GM18868 (cell line): Measurements from ENCODE around the gene SUPT5H.

Experiments
- ATAC-seq: cut with Tn5 transposase; IDR thresholded peaks from one replicate; pipeline ENCODE4 v1.9.1; 2021; ENCODE audit warnings: mild to moderate bottlenecking, moderate library complexity; ENCODE audit not compliant: unreplicated experiment

The SUPT5H gene

DNA sequence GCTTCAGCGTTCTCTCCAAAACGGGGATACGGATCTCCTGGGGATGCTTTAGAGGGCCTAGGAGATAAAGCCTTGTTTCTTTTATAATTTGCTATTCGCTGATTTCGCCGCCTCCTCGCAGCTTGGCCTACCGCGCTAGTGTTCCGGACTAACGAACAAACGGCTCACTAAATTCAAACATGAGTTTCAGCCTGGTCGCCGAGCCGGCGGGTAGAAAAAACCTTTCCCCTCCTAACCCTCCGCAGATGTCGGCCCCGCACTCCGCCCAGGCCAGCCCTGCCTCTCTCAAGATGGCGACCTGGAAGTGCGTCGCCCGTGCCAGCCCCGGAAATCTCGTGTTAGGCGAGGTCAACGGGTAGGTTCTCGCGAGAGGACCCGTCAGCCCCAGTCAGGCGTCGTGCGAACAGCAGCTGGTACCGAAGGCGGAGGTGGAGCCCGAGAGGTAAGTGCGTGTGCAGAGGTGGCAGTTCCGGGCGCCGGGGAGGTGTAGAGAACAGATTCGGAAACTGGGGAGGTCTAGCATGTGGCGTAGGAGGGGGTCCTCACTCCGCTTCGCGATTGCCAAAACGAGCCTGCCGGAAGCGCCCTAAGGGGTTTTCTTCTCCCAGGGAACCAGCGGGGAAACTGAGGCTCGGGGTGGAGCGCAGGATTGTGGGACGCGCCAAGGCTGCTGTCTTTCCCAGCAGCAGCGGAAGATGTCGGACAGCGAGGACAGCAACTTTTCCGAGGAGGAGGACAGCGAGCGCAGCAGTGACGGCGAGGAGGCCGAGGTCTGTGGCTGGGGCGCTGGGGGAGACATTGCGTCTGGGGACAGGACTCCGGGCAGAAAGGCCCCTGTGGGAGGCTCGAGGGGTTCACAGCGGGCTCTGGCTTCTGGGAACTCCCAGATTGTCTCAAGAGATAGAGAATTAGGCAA is at the start of gene SUPT5H:
Gene SUPT5H (plus strand): TSS at position 387 of the 916 bp plus-strand sequence. CDS start 309 bp downstream, at position 696.
- peak; percentile 80 for ATAC-seq

DNA sequence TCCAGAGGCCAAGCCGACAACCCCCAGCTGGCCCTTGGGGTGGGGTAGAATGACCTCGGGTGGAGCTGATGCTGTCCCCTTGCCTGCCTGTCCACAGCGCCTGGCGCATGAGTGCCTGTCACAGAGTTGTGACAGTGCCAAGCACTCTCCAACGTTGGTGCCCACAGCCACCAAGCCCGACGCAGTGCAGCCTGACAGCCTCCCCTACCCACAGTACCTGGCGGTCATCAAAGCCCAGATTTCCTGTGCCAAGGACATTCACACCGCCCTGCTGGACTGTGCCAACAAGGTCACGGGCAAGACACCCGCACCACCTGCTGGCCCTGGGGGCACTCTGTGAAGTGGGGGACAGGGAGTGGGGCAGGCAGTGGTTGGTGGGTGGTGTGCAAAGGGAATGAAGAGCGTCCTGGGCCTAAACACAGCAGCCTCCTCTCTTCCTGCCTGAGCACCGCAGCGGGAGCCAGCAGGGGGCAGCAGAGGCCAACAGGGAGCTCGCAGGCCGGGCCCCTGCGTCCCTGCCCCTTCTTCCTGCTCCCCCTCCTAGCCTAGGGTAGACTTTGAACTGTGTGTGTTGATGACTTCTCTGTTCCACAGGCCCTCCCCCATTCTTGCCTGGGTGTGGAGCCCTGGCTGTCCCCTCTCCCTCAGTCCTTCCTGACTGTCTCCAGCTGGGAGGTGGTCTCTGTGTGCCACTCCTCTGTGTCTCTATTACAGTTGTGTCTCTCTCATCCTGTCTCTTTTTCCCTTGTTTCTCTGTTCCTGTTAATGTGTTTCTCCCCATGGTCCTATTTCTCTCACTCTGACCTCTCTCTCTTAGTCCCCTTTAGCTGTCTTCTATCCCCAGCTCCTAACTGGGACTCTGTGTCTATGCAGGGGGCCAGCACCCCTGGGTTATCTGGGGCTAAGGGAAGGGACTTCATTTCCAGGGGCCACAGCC is 47.8 kb upstream of the SUPT5H start:
- ATAC-seq, result peak; percentile 39

DNA sequence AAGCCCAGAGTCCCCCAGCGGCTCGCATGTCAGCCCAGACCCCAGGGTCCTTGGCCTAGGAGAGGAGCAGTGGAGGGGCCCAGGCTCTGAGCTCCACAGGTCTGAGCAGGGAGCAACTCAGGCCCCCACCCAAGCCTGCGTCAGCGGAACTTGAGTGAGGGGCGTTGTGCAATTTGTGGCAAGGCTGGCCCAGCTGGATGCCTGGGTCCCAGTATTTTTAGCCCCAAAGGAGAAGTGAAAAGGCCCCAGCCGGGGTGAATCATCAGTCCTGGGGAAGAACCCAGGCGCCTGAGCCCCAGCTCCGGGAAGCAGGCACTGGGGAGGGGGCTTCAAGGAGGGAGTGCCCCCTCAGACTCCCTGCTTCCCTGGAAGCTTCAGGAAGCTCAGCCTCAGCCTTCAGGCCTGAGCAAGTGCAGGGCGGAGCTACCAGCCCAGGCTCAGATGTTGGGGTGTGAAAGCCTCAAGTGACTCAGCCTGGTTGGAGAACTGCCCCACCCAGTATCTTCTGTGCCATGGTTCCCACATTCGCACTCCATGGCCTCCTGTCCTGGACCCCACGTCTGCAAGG is 47.0 kb upstream of the SUPT5H start:
- ATAC-seq, result no peak

DNA sequence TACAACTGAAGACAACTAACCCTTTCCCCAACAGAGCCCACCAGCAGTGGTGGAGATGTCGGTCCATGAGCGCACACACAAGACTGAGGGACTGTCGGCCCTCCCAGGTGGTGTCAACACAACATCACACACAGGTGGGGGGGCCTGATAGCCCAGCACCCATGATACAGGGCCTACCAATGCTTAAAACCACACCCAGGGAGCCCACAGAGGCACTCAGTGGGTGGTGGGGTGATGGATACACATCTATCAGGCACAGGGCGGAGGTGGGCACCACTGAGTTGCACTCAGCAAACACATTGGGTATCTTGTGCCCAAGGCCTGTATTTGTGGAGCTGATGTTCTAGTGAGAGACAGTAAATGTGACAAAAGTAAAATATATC is 45.7 kb upstream of the SUPT5H start:
- no peak for ATAC-seq

DNA sequence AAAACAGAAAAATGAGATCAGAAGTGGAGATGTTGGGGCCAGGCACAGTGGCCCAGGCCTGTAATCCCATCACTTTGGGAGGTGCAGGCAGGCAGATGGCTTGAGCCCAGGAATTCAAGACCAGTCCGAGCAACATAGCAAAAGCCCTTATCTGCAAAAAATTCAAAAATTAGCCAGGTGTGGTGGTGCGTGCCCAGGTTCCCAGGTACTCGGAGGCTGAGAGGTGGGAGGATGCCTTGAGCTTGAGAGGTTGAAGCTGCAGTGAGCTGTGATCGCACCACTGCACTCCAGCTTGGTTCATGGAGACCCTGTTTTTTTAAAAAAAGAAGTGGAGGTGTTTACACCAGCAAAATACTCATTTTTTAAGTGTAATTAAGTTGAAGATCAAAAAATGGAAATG is 45.3 kb upstream of the SUPT5H start:
- ATAC-seq, result no peak

DNA sequence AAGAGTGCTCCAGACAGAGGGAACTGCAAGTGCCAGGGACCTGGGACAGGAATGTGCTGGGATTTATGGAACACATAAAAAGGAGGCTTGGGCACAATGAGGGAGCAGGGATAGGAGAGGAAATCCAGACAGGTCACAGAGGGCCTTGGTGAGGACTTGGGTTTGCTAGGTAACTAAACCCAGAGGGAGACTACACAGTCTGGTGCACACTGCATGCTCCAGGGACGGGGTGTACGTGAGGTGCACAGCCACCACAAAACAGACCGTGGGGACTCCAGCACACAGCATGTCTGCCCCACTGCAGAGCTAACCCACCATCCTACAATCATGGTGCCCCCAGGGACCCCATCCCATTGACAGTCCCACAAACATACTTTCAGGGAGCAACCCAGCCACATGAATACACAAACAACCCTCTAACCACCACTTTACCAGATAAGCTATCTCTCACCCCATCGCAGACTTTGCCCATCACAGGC is 44.3 kb upstream of the SUPT5H start:
- ATAC-seq, result peak; percentile 1

DNA sequence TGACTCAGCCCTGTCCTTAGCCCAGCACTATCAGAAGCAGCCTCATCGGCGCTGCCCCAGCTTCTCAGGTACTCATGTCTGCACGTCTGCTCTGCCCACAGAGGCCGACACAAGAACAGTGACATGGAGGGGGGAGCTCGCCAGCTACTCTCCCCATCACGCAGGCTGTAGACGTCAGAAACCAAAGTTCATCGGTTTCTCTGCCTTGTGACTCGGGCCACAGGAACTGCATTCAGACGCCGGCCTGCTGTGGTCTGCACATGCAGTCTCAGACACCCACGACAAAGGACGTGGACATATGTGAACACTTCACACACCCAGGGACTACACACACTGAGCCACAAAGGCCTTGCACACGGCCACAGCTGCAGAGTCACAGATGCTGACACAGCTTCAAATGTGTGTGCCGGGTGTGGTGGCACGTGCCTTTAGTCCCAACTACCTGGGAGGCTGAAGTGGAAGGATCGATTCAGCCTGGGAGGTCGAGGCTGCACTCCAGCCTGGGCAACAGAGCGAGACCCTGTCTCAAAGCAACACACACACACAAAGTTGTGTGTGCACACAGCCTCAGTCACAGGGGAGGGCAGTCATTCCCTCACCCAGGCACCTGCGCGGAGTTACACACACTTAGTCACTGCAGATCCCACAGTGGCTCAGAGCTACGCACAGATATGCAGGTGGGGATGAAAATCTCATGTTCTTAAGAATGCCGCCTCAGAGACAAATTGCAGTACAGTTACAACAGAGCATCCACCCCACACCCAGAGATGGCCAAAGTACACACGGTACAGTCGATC is 43.6 kb upstream of the SUPT5H start:
- peak; percentile 22 for ATAC-seq

DNA sequence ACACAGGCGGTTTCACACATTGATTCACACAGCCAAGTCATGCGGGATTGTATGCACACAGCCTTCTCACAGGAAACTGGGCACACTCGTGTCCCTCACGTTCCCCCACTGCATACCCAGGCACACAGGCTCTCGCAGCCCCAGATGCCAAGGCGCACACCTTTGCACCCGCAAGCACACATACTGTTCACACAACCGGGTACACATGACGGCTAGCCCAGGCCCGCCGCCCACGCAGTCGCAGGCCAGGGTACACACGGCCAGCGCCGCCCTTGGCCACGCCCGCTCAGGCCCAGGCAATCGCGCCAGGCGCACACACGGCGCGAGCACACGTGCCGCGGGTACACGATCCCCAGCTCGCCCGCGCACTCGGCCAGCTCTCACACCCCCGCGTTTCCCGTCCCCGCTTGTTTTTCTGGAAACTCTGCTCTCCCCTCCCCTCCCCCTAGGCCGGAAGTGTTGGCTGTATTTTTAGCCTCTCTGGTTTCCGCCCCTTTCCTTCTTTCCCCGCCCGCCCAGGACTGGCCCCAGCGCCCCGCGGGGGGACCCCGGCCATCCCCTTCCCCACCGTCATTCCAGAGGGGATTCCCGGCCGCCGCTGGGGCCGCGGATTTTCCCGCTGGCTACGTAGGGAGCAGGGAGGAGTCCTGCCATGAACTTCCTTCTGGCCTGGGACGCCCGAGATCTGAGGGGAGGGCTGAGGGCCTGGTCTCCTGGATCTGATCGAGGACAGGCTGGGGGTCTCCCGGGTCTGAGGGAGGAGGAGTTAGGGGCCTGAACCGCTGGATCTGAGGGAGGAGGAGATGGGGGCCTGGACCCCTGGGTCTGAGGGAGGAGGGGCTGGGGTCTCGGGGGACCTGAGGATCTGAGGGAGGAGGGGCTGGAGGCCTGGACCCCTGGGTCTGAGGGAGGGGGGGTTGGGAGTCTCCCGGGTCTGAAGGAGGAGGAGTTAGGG is 42.8 kb upstream of the SUPT5H start:
- ATAC-seq, result no peak

DNA sequence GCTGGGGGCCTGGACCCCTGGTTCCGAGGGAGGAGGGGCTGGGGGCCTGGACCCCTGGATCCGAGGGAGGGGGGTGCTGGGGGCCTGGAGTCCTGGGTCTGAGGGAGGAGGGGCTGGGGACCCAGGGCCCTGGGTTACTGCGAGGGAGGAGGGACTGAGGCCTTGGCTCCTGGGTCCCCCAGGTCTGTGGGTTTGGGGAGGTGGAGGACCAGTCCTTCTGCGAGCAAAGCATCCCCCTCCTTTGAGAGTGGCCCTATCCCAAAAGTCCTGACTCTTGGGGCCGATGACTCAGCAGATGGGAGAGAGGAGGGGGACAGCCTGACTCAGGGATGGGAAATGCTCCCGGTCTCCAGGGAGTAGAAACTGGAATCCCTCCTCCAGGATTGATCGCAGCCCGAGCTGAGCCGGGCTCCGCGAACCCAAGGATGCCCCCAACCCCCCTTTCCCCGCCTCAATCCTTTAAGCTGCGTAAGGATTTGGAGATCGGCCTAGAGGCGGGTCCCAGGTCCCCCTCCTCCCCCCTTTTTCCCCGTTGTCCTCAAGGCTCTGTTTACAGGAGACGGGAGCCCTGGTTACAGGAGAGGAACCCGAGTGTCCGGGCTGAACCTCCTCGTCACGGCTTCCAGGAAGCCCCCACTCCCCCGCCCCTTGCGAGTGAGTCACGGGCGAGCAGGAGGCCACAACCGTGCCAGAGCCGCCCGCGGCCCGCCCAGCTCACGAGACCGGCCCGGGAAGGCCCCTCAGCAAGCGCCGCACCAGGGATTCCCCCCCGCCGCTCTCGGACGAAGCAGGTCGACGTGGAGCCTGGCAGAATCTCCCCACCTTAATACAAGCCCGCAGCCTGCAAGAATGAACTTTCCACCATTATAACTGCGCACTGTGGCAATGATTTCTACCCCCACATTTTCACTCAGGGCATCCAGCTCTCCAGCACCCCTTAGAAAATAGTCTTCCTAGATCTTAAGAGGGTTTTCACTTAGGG is 41.8 kb upstream of the SUPT5H start:
- ATAC-seq, result peak; percentile 29

DNA sequence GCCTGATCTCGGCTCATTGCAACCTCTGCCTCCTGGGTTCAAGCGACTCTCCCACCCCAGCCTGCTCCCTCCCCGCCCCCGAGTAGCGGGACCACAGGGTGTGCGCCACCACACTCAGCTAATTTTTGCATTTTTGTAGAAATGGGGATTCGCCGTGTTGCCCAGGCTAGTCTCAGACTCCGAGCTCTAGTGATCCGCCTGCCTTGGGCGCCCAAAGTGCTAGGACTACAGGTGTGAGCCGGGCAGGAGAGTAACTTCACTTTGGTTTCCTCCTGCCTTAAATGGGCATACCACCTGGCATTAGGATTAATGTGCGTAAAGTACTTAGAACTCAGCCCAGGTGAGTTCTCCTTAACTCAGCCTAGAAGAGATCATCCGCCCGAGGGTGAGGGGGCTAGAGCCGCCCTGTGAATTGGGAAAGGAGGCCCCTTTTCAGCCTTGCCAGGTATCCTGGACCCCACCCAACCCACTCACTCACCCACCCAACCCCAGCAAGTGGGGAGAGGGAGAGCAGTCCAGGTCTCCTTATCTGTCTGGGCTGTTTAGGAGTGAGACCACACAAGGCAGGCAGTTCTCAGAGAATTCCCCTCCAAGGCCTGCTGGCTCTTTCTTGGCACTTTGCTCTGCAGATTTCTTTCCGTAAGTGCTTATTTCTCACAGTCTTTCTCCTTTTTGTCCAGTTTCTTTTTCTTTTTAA is 40.0 kb upstream of the SUPT5H start:
- no peak for ATAC-seq

DNA sequence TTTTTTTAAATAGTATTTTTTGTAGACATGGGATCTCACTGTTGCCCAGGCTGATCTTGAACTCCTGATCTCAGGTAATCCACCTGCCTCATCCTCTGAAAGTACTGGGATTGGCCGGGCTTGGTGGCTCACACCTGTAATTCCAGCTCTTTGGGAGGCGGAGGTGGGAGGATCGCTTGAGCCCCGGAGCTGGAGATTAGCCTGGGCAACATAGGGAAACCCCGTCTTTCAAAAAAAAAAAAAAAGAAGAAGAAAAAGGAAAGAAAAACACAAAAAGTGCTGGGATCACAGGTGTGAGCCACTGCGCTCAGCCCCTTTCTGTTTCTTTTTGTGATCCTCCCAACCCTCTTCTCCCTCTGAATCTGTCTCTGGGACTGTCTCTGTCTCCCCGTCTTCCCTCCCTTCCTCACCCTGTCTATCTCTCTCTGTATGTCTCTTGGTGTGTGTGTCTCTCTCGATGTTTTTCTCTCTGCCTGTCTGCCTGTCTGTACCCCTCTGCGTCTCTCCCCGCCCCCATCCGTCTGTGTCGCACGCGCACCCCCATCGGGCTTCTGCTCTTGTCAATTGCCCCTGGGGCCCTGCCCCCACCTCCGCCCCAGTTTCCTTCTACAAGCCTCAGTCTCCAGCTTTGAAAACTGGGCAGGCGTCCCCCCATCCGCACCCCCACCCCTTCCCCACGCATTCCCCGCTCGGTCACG is 39.3 kb upstream of the SUPT5H start:
- ATAC-seq, result no peak

DNA sequence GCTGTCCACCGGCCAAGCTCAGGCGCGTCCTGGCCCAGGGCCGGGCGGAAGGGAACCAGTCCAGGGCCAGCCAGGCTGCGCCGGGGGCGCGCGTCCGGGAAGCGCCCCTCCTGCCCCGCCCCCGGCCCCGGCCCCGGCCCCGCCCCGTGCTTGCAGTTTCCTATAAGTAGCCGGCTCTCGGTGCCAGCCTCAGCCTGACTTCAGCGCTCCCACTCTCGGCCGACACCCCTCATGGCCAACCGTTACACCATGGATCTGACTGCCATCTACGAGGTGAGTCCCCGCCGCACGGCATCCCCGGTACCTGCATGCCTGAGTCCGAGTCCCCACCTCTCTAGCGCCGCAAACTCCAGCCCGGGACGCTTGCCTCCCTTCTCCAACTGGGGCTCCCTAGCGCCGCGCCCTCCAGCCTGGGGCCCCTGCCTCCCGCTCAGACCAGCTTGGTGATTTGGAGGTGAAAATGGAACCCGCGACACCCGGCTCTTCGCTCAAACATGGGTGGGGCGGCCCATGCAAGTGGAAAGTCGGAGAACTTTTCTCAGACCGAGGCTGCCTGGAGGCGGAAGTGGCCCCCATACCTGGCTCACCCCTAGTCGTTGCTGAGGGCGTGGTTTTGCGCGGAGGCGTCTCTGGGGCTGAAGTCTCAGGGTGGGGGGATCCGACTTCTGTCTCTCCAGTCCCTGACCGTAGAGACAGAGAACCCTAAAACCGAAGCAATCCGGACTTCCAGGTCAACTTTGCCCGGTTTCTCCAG is 38.5 kb upstream of the SUPT5H start, which contains the start of gene ZFP36:
Gene ZFP36 (plus strand): TSS at position 192 of the 754 bp plus-strand sequence. CDS start 58 bp downstream, at position 250.
- ATAC-seq, result peak; percentile 17

DNA sequence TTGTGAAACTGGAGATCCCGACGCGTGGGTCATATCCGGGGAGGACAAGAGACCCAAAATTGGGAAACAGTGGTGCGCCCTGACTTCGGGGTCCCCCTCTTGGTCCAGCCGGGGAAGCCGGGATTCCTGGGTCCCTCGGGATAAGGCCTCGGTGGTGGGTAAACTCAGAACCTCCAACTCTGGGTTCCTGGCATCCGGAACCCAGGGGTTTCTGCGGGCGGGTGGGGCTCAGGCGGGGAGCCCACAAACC is 38.0 kb upstream of the SUPT5H start:
- no peak for ATAC-seq

DNA sequence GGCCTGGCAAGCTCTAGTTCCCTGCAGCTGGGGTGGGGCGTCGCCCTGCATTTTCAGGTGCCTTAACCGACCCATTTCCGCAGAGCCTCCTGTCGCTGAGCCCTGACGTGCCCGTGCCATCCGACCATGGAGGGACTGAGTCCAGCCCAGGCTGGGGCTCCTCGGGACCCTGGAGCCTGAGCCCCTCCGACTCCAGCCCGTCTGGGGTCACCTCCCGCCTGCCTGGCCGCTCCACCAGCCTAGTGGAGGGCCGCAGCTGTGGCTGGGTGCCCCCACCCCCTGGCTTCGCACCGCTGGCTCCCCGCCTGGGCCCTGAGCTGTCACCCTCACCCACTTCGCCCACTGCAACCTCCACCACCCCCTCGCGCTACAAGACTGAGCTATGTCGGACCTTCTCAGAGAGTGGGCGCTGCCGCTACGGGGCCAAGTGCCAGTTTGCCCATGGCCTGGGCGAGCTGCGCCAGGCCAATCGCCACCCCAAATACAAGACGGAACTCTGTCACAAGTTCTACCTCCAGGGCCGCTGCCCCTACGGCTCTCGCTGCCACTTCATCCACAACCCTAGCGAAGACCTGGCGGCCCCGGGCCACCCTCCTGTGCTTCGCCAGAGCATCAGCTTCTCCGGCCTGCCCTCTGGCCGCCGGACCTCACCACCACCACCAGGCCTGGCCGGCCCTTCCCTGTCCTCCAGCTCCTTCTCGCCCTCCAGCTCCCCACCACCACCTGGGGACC is 37.6 kb upstream of the SUPT5H start:
- ATAC-seq, result no peak

DNA sequence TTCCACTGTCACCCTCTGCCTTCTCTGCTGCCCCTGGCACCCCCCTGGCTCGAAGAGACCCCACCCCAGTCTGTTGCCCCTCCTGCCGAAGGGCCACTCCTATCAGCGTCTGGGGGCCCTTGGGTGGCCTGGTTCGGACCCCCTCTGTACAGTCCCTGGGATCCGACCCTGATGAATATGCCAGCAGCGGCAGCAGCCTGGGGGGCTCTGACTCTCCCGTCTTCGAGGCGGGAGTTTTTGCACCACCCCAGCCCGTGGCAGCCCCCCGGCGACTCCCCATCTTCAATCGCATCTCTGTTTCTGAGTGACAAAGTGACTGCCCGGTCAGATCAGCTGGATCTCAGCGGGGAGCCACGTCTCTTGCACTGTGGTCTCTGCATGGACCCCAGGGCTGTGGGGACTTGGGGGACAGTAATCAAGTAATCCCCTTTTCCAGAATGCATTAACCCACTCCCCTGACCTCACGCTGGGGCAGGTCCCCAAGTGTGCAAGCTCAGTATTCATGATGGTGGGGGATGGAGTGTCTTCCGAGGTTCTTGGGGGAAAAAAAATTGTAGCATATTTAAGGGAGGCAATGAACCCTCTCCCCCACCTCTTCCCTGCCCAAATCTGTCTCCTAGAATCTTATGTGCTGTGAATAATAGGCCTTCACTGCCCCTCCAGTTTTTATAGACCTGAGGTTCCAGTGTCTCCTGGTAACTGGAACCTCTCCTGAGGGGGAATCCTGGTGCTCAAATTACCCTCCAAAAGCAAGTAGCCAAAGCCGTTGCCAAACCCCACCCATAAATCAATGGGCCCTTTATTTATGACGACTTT is 36.8 kb upstream of the SUPT5H start:
- ATAC-seq, result no peak
